H1 (cell line): ENCODE results near the gene GNAI2. TPM values are rescaled to one million over a fixed set of nuclear protein-coding genes. Genes with fewer than 3 reads are reported as not detected.

ENCODE experiments used
- CTCF ChIA-PET: fragments of 300-600 bp; sonication (Branson Sonifier 250); formaldehyde crosslinking; loops from one replicate; lab custom pipeline; 2021; ENCODE audit not compliant: partially characterized antibody; lab: Charles Lee
- POLR2A ChIA-PET: fragments of 300-600 bp; sonication (Branson Sonifier 250); formaldehyde crosslinking; loops from one replicate; lab custom pipeline; 2021; ENCODE audit warnings: inconsistent platforms; ENCODE audit not compliant: partially characterized antibody; lab: Charles Lee
- DNase-seq, 2 experiments: peaks; one replicate each; pipeline versions ENCODE4 v3.0.0 to v3.0.0-alpha.2; 2010 to 2022; ENCODE audit warnings: low spot score in 2 of 2, low read depth in 1 of 2, mixed read lengths in 1 of 2
- FAIRE-seq: peaks from 2 replicates; lab custom pipeline; 2011; peaks lifted over from hg19 to GRCh38; lab: Jason Lieb, UNC
- H2AFZ ChIP-seq: 2 replicates; pipeline ENCODE4 v1.8.1; 2012; ENCODE audit warnings: low read length, inconsistent platforms
- H2AK5ac ChIP-seq: 2 replicates; pipeline ENCODE4 v1.6.1; 2013; ENCODE audit warnings: low read depth, low read length
- H2BK120ac ChIP-seq: replicated peaks from 2 replicates; pipeline ENCODE3; 2013; ENCODE audit warnings: low read depth, low read length, inconsistent platforms
- H2BK12ac ChIP-seq: 2 replicates; pipeline ENCODE4 v1.6.1; 2013; ENCODE audit warnings: low read depth, low read length
- H2BK15ac ChIP-seq: 2 replicates; pipeline ENCODE4 v1.6.1; 2013; ENCODE audit warnings: low read length
- H2BK20ac ChIP-seq: 2 replicates; pipeline ENCODE4 v1.6.1; 2013; ENCODE audit warnings: low read length
- H2BK5ac ChIP-seq: 2 replicates; pipeline ENCODE4 v1.6.1; 2013; ENCODE audit warnings: low read depth, low read length
- H3K14ac ChIP-seq: 2 replicates; pipeline ENCODE4 v1.6.1; 2013; ENCODE audit warnings: inconsistent platforms; ENCODE audit not compliant: insufficient read length
- H3K18ac ChIP-seq: 2 replicates; pipeline ENCODE4 v1.6.1; 2013; ENCODE audit warnings: low read length; ENCODE audit errors: extremely low read depth
- H3K23ac ChIP-seq: 2 replicates; pipeline ENCODE4 v1.6.1; 2013; ENCODE audit warnings: inconsistent platforms; ENCODE audit not compliant: insufficient read length
- H3K23me2 ChIP-seq: 2 replicates; pipeline ENCODE4 v1.6.1; 2013; ENCODE audit warnings: low read depth, low read length
- H3K27ac ChIP-seq: 2 replicates; pipeline ENCODE4 v1.6.1; 2011; ENCODE audit warnings: low read depth, low read length, inconsistent platforms
- H3K27me3 ChIP-seq, 4 experiments: replicated peaks in 1 of 4; 1 replicate in 1 of 4; 2 replicates in 3 of 4; pipeline versions ENCODE4 v1.6.1 to v1.8.1; 2011 to 2013; ENCODE audit warnings: low read length in 3 of 4, mild to moderate bottlenecking in 3 of 4, inconsistent platforms in 2 of 4, mixed read lengths in 2 of 4, moderate library complexity in 1 of 4; ENCODE audit not compliant: control insufficient read depth in 3 of 4, insufficient read depth in 3 of 4; ENCODE audit errors: extremely low read depth in 1 of 4
- H3K36me3 ChIP-seq, 4 experiments: 2 replicates each; pipeline versions ENCODE4 v1.6.1 to v1.8.1; 2011 to 2013; ENCODE audit warnings: mild to moderate bottlenecking in 4 of 4, low read length in 3 of 4, moderate library complexity in 2 of 4, control low read depth in 1 of 4, inconsistent platforms in 1 of 4; ENCODE audit not compliant: insufficient read depth in 4 of 4, control insufficient read depth in 2 of 4
- H3K4ac ChIP-seq: replicated peaks from 2 replicates; pipeline ENCODE3; 2013; ENCODE audit warnings: low read length, low read depth, mixed read lengths, inconsistent platforms; ENCODE audit not compliant: insufficient read length
- H3K4me1 ChIP-seq, 4 experiments: replicated peaks in 1 of 4; 1 replicate in 1 of 4; 2 replicates in 3 of 4; pipeline versions ENCODE4 v1.6.1 to v1.8.1; 2011 to 2013; ENCODE audit warnings: low read length in 3 of 4, inconsistent platforms in 2 of 4, mixed read lengths in 1 of 4; ENCODE audit not compliant: insufficient read depth in 4 of 4, control insufficient read depth in 3 of 4
- H3K4me2 ChIP-seq, 2 experiments: 2 replicates each; pipeline versions ENCODE4 v1.6.1 to v1.8.1; 2011 to 2013; ENCODE audit warnings: low read depth in 2 of 2, low read length in 2 of 2, control low read depth in 1 of 2, inconsistent platforms in 1 of 2, mild to moderate bottlenecking in 1 of 2; ENCODE audit not compliant: insufficient read depth in 1 of 2
- H3K4me3 ChIP-seq, 4 experiments: fragments of 200-600, 300-600 bp in 1 of 4; sonication (generic), shearing (Covaris generic), sonication (Bioruptor Twin) in 1 of 4; 2 replicates each; pipeline versions ENCODE4 v1.5.1 to v1.8.1; 2011 to 2016; ENCODE audit warnings: low read length in 4 of 4, low read depth in 3 of 4, control low read depth in 2 of 4, inconsistent platforms in 2 of 4, mild to moderate bottlenecking in 2 of 4, mixed read lengths in 1 of 4, moderate library complexity in 1 of 4; ENCODE audit not compliant: insufficient read depth in 2 of 4; ENCODE audit errors: extremely low read depth in 1 of 4
- H3K56ac ChIP-seq: replicated peaks from 2 replicates; pipeline ENCODE3; 2013; ENCODE audit warnings: low read depth, mild to moderate bottlenecking, mixed read lengths, low read length, inconsistent platforms; ENCODE audit not compliant: insufficient read length
- H3K79me1 ChIP-seq: 2 replicates; pipeline ENCODE4 v1.6.1; 2013; ENCODE audit warnings: low read depth, low read length, control low read depth
- H3K79me2 ChIP-seq, 2 experiments: 2 replicates each; pipeline versions ENCODE4 v1.6.1 to v1.8.1; 2012 to 2013; ENCODE audit warnings: low read length in 2 of 2, mild to moderate bottlenecking in 2 of 2, inconsistent platforms in 1 of 2; ENCODE audit not compliant: insufficient read depth in 2 of 2, control insufficient read depth in 1 of 2
- H3K9ac ChIP-seq, 4 experiments: replicated peaks in 1 of 4; 1 replicate in 1 of 4; 2 replicates in 3 of 4; pipeline versions ENCODE4 v1.6.1 to v1.8.1; 2011 to 2013; ENCODE audit warnings: low read depth in 3 of 4, low read length in 3 of 4, control low read depth in 2 of 4, mild to moderate bottlenecking in 2 of 4, moderate library complexity in 2 of 4, inconsistent platforms in 1 of 4; ENCODE audit errors: extremely low read depth in 1 of 4
- H3K9me3 ChIP-seq, 2 experiments: 2 replicates each; pipeline versions ENCODE4 v1.6.1 to v1.8.1; 2012 to 2013; ENCODE audit warnings: mild to moderate bottlenecking in 2 of 2, moderate library complexity in 2 of 2, control low read depth in 1 of 2, inconsistent platforms in 1 of 2, low read depth in 1 of 2, low read length in 1 of 2, mixed read lengths in 1 of 2; ENCODE audit not compliant: insufficient read depth in 2 of 2
- H4K20me1 ChIP-seq, 2 experiments: replicated peaks in 1 of 2; 2 replicates each; pipeline versions ENCODE3 to v1.8.1; 2011 to 2013; ENCODE audit warnings: inconsistent platforms in 2 of 2, low read length in 2 of 2, mild to moderate bottlenecking in 1 of 2; ENCODE audit not compliant: insufficient read depth in 2 of 2, control insufficient read depth in 1 of 2
- H4K5ac ChIP-seq: 2 replicates; pipeline ENCODE4 v1.6.1; 2013; ENCODE audit warnings: low read length, low read depth, mixed read lengths, inconsistent platforms; ENCODE audit not compliant: insufficient read length
- H4K8ac ChIP-seq: 2 replicates; pipeline ENCODE4 v1.8.0; 2013; ENCODE audit warnings: mild to moderate bottlenecking, moderate library complexity, low read length, inconsistent platforms; ENCODE audit not compliant: insufficient read depth; ENCODE audit errors: extremely low read depth
- H4K91ac ChIP-seq: replicated peaks from 2 replicates; pipeline ENCODE3; 2013; ENCODE audit warnings: low read length, mixed read lengths, inconsistent platforms; ENCODE audit not compliant: insufficient read length
- ASH2L ChIP-seq: fragments of 200-600, 300-600 bp; sonication (generic); IDR thresholded peaks from one replicate; pipeline ENCODE4 v1.7.1; 2017; ENCODE audit warnings: low read length
- CBX8 ChIP-seq: fragments of 300-800, 300-1000 bp; sonication (generic); IDR thresholded peaks from 2 replicates; pipeline ENCODE4 v1.7.1; 2016; ENCODE audit warnings: low read depth, low read length, borderline replicate concordance
- CHD1 ChIP-seq: IDR thresholded peaks from 2 replicates; pipeline ENCODE4 v1.6.1; 2012; ENCODE audit warnings: low read depth, low read length, improper control_type of control experiment
- GABPA ChIP-seq: IDR thresholded peaks from 2 replicates; pipeline ENCODE4 v1.6.1; 2011; ENCODE audit warnings: mild to moderate bottlenecking, low read length, moderate library complexity, borderline replicate concordance; ENCODE audit not compliant: insufficient read depth
- HDAC2 ChIP-seq, 2 experiments: fragments of 300-600 bp in 1 of 2; sonication (generic) in 1 of 2; IDR thresholded peaks; 2 replicates each; pipeline ENCODE4 v1.6.1; 2011 to 2012; ENCODE audit warnings: low read depth in 2 of 2, low read length in 2 of 2, mild to moderate bottlenecking in 2 of 2, moderate library complexity in 2 of 2, borderline replicate concordance in 1 of 2, inconsistent platforms in 1 of 2
- HDAC6 ChIP-seq: IDR thresholded peaks from one replicate; pipeline ENCODE4 v1.7.1; 2012; ENCODE audit warnings: low read depth, mild to moderate bottlenecking, inconsistent platforms, low read length, moderate library complexity
- KDM5A ChIP-seq: fragments of 200-600 bp; IDR thresholded peaks from 2 replicates; pipeline ENCODE4 v1.7.1; 2012; ENCODE audit warnings: mild to moderate bottlenecking, low read length, inconsistent platforms, mixed read lengths
- PHF8 ChIP-seq: fragments of 200-600 bp; sonication (generic); conservative IDR thresholded peaks from 2 replicates; pipeline ENCODE4 v1.7.1; 2012; ENCODE audit warnings: low read depth, mild to moderate bottlenecking, inconsistent platforms, low read length, moderate library complexity
- RNF2 ChIP-seq: fragments of 200-900, 300-1000 bp; sonication (generic); IDR thresholded peaks from 2 replicates; pipeline ENCODE4 v1.7.1; 2016; ENCODE audit warnings: borderline replicate concordance, low read depth, mild to moderate bottlenecking, antibody characterized with exemption, low read length; ENCODE audit not compliant: poor library complexity, severe bottlenecking; ENCODE audit errors: missing control alignments
- SIX5 ChIP-seq: IDR thresholded peaks from 2 replicates; pipeline ENCODE4 v1.6.1; 2011; ENCODE audit warnings: mild to moderate bottlenecking, low read depth, low read length
- SP4 ChIP-seq: IDR thresholded peaks from 2 replicates; pipeline ENCODE4 v1.6.1; 2012; ENCODE audit warnings: low read length, inconsistent platforms
- SRF ChIP-seq: IDR thresholded peaks from 2 replicates; pipeline ENCODE4 v1.6.1; 2011; ENCODE audit warnings: mild to moderate bottlenecking, low read depth, low read length, moderate library complexity
- SUZ12 ChIP-seq: fragments of 200-600 bp; sonication (generic); IDR thresholded peaks from 2 replicates; pipeline ENCODE4 v1.6.1; 2012; ENCODE audit warnings: mild to moderate bottlenecking, inconsistent platforms, low read length, moderate library complexity, mixed read lengths
- ZNF274 ChIP-seq: IDR thresholded peaks from 2 replicates; pipeline ENCODE4 v1.7.0; 2012; ENCODE audit warnings: low read length, borderline replicate concordance; ENCODE audit errors: extremely low read depth
- WGBS, 2 experiments: shearing (Covaris generic) in 1 of 2; methylation state at CpG; one replicate each; pipeline versions ENCODE4 v1.1.6 to v1.1.7; 2013 to 2015; ENCODE audit warnings: low lambda C conversion rate in 2 of 2, mixed read lengths in 2 of 2, inconsistent platforms in 1 of 2, low coverage in 1 of 2, missing lambda C conversion rate in 1 of 2; ENCODE audit not compliant: insufficient replicate concordance in 2 of 2, insufficient coverage in 1 of 2, insufficient read length in 1 of 2; ENCODE audit errors: extremely low coverage in 1 of 2, missing lambda C conversion rate in 1 of 2; 5-methylcytosine and 5-hydroxymethylcytosine counted together
- polyA plus RNA-seq, 7 experiments: library from polyadenylated mRNA; depleted of rRNA in 3 of 7; stranded (reverse) in 5 of 7; unstranded in 2 of 7; fragments of >200 nt in 5 of 7; fragments of 200-250 nt in 2 of 7; gene quantifications; 1 replicate in 5 of 7; 2 replicates in 1 of 7; 4 replicates in 1 of 7; pipeline versions ENCODE4 v1.2.1 to v1.2.3, GENCODE V29; 2011 to 2013; ENCODE audit warnings: missing spikeins in 2 of 7, mixed read lengths in 2 of 7
- total RNA-seq: library from RNA; stranded (reverse); fragmentation: NEBNext Ultra II Directional; extraction: Animal tissue kit (Norgen Biotek cat#: 25700); gene quantifications from 2 replicates; pipeline ENCODE4 v1.2.1, GENCODE V29; 2021

The GNAI2 gene
- total and polyA plus RNA-seq, 2 of the 8 experiments (the other 6 are each of a cell fraction or from before 2014, with no cell fraction given) = 168 to 539 TPM

DNA sequence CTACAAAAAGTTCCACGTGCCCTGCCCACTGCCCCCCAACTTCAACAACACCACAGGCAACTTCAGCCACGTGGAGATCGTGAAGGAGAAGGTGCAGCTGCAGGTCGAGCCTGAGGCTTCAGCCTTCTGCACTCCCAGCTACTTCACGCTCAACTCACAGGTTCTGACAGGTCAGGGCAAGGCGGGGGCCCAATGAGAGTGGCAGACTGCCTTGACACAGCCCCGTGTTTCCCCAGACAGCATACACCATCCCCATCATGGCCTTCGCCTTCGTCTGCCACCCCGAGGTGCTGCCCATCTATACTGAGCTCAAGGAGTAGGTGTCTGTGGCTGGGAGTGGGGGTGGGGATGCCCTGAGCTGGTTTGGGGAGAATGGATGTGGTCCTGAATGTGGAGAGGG is 18.3 kb upstream of the GNAI2 start:
- DNase-seq (no peak), FAIRE-seq (no peak)
- Histone ChIP-seq H2BK5ac (no peak overlapping the region), H3K18ac (no peak overlapping the region), H2BK120ac (no peak overlapping the region), H3K9ac (no peak overlapping the region), H3K4me1 (peaks cover 0 to 3% (median 1%) of the 10 kb centered on the region in 4 experiments; a peak in 5 of 7 replicates), H4K20me1 (no peaks in the 10 kb centered on the region), H3K23ac (no peak overlapping the region), H2BK12ac (0 out of 2 replicates have a peak overlapping the region, but pooled peaks have one; percentile 17), H2BK15ac (no peak overlapping the region), H3K56ac (no peak overlapping the region), H4K5ac (no peak overlapping the region), H3K36me3 (no peaks in the 10 kb centered on the region), H4K8ac (no peak overlapping the region), H2AFZ (no peak overlapping the region), H3K14ac (no peak overlapping the region), H3K4me2 (no peak overlapping the region), H3K23me2 (no peaks in the 10 kb centered on the region), H3K27ac (no peak overlapping the region), H3K27me3 (no peaks in the 10 kb centered on the region; a peak in 1 of 7 replicates), H2AK5ac (no peak overlapping the region), H2BK20ac (no peak overlapping the region), H3K9me3 (no peaks in the 10 kb centered on the region), H3K4me3 (no peak overlapping the region), H4K91ac (no peak overlapping the region), H3K79me2 (no peaks in the 10 kb centered on the region), H3K79me1 (no peaks in the 10 kb centered on the region), H3K4ac (no peak overlapping the region)
- ChIA-PET CTCF (interaction anchor here (0.5 to 48.1 kb wide), 9 partner anchors 10 to 324 kb away, joined by 3 to 2149 read pairs (median 14); partner anchors contain the start of genes GNAI2, GNAT1, HYAL3 and LSMEM2), POLR2A (interaction anchor here (1.3 to 2.5 kb wide), 4 partner anchors 13 to 47 kb away, joined by 3 to 11 read pairs (median 7); partner anchors contain the start of genes GNAI2 and SLC38A3)
- 73% methylated on average over 10 of the region's 10 CpGs; no CpG with 5 or more reads in 1 of the 2 experiments for WGBS, 2 experiments
- TF ChIP-seq GABPA (no peak), CBX8 (no peak), KDM5A (no peak), SUZ12 (no peak), PHF8 (no peak), CHD1 (no peak), ZNF274 (no peak), SIX5 (no peak), HDAC2 (IDR thresholded peaks at IDR 0.05; ENCODE audit: borderline replicate concordance in 1 of 2, low read depth in 2 of 2, low read length in 2 of 2) (no peak), HDAC6 (no peak), RNF2 (no peak), SRF (no peak), SP4 (no peak), ASH2L (no peak)
